ENCODE results near the gene OLR1. TPM values are rescaled to one million over a fixed set of nuclear protein-coding genes. Genes with fewer than 3 reads are reported as not detected.

Gene OLR1
- total RNA-seq, 1 experiment from 2014 or later = 0.12 TPM

DNA sequence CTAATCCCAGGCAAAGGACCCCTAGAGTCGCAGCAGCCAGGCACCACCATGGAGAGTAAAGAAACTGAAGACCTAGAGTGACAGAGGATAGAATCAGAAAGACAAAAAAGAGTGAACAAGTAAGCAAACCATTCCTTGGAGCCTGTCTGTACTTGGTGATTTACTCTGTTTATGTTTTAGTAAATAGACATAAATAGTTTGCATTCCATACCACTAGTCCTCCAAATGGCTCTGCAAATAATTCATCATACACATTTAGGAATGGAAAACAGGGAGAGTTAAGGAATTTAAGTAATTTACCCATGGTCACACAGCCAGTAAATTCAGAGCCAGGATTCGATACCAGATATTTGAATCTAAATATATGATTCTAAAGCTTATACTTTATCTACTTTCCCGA lies 2.8 kb downstream of the OLR1 start:
- Histone ChIP-seq H3K9ac (ENCODE audit: low read length) (no peak overlapping the region), H3K4me1 (ENCODE audit: control insufficient read depth in 1 of 2, insufficient read depth in 2 of 2, low read length in 2 of 2) (no peaks in the 10 kb centered on the region), H2AFZ (ENCODE audit: low read depth, low read length, poor library complexity, severe bottlenecking) (no peak overlapping the region), H3K4me2 (ENCODE audit: low read length) (no peak overlapping the region), H3K9me2 (ENCODE audit: insufficient read depth) (no peaks in the 10 kb centered on the region), H3K4me3 (replicated peaks in 1 of 2; ENCODE audit: low read depth in 1 of 2, low read length in 2 of 2) (no peak overlapping the region), H3K9me3 (ENCODE audit: control insufficient read depth in 1 of 2, insufficient read depth in 1 of 2, low read depth in 1 of 2, low read length in 2 of 2) (no peaks in the 10 kb centered on the region), H4K20me1 (ENCODE audit: insufficient read depth) (no peaks in the 10 kb centered on the region), H3K27me3 (ENCODE audit: insufficient read depth, low read length) (no peaks in the 10 kb centered on the region), H3K27ac (ENCODE audit: low read depth, low read length) (no peak overlapping the region), H3K36me3 (ENCODE audit: control insufficient read depth in 1 of 2, insufficient read depth in 2 of 2, low read length in 2 of 2) (no peaks in the 10 kb centered on the region), H3K79me2 (ENCODE audit: insufficient read depth, low read length) (no peaks in the 10 kb centered on the region)
- no peak for ATAC-seq
- ChIA-PET CTCF (no interaction called here), RAD21 (ENCODE audit: low non-redundant PET in 1 of 2, low total read pairs in 2 of 2, uncharacterized antibody in 2 of 2, unreplicated experiment in 2 of 2) (no interaction called here), POLR2A (no interaction called here)
- DNase-seq (ENCODE audit: low read depth, low spot score) = no peak
- BruUV-seq (replicated peaks) = no TSS peak
- intact Hi-C loops (cut with micrococcal nuclease) = no loop called here
- TF ChIP-seq YY1 (IDR thresholded peaks at IDR 0.05; ENCODE audit: extremely low read depth, insufficient replicate concordance, low read depth, low read length) (no peak), POLR2A (IDR thresholded peaks at IDR 0.05; ENCODE audit: borderline replicate concordance, extremely low read depth, insufficient read depth, insufficient read length) (no peak), RAD21 (IDR thresholded peaks at IDR 0.05; ENCODE audit: low read depth) (no peak), EGR1 (IDR thresholded peaks at IDR 0.05; ENCODE audit: low read depth) (no peak), JUND (IDR thresholded peaks at IDR 0.05) (no peak), SP1 (IDR thresholded peaks at IDR 0.05; ENCODE audit: low read depth) (no peak), SIN3A (IDR thresholded peaks at IDR 0.05; ENCODE audit: low read depth) (no peak), EZH2phosphoT487 (IDR thresholded peaks at IDR 0.05; ENCODE audit: borderline replicate concordance) (no peak)
- TF ChIP-seq, protein P1, sequence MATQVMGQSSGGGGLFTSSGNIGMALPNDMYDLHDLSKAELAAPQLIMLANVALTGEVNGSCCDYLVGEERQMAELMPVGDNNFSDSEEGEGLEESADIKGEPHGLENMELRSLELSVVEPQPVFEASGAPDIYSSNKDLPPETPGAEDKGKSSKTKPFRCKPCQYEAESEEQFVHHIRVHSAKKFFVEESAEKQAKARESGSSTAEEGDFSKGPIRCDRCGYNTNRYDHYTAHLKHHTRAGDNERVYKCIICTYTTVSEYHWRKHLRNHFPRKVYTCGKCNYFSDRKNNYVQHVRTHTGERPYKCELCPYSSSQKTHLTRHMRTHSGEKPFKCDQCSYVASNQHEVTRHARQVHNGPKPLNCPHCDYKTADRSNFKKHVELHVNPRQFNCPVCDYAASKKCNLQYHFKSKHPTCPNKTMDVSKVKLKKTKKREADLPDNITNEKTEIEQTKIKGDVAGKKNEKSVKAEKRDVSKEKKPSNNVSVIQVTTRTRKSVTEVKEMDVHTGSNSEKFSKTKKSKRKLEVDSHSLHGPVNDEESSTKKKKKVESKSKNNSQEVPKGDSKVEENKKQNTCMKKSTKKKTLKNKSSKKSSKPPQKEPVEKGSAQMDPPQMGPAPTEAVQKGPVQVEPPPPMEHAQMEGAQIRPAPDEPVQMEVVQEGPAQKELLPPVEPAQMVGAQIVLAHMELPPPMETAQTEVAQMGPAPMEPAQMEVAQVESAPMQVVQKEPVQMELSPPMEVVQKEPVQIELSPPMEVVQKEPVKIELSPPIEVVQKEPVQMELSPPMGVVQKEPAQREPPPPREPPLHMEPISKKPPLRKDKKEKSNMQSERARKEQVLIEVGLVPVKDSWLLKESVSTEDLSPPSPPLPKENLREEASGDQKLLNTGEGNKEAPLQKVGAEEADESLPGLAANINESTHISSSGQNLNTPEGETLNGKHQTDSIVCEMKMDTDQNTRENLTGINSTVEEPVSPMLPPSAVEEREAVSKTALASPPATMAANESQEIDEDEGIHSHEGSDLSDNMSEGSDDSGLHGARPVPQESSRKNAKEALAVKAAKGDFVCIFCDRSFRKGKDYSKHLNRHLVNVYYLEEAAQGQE (IDR thresholded peaks at IDR 0.05; ENCODE audit: low read depth) = no peak

All from HCT116 (cell line).